T47D (cell line): ENCODE measurements around the gene BRS3.

ENCODE experiments used
- DNase-seq, 2 experiments: peaks; one replicate each; pipeline versions ENCODE4 v3.0.0 to v3.0.0-alpha.2; 2011 to 2012; ENCODE audit warnings: low read depth in 1 of 2, low spot score in 1 of 2
- JUND ChIP-seq: IDR thresholded peaks from 2 replicates; pipeline ENCODE4 v1.6.1; 2012; ENCODE audit warnings: low read depth
- in situ Hi-C: cut with HindIII; loops from 2 replicates; pipeline ENCODE4 v1.10.0; 2016; ENCODE audit warnings: low sequenced_read_pairs, low pct_unique_long_range_greater_than_20kb

Gene BRS3

GRCh38 chrX:136519069-136519468 is 31.3 kb downstream of the BRS3 start:
- TF ChIP-seq JUND: no peak
- peak in 1 of 2 experiments; percentile 2 for DNase-seq
- in situ Hi-C loops: no loop called here

- TF ChIP-seq JUND: no peak
- in situ Hi-C loops: no loop called here
- no peak for DNase-seq
Observed at GRCh38 chrX:136523770-136524169, 36.0 kb downstream of the BRS3 start.

- TF ChIP-seq JUND: no peak
- in situ Hi-C loops: no loop called here
- peak in 1 of 2 experiments; percentile 44 for DNase-seq
Observed at GRCh38 chrX:136525738-136526606, 38.2 kb downstream of the BRS3 start.

GRCh38 chrX:136528645-136529315 is 41.0 kb downstream of the BRS3 start:
- in situ Hi-C loops: no loop called here
- no peak for TF ChIP-seq JUND
- DNase-seq: peak in 1 of 2 experiments; percentile 68

- TF ChIP-seq JUND: no peak
- in situ Hi-C loops: no loop called here
- no peak for DNase-seq
Observed at GRCh38 chrX:136529795-136530194, 42.0 kb downstream of the BRS3 start.

- TF ChIP-seq JUND: no peak
Observed at GRCh38 chrX:136531951-136532350, 44.2 kb downstream of the BRS3 start, which contains the start of gene VGLL1. TSS of gene VGLL1 (plus strand) at chrX:136532215. CDS start at chrX:136536021, 3,806 bp downstream.

GRCh38 chrX:136534131-136534530 is 46.4 kb downstream of the BRS3 start:
- TF ChIP-seq JUND: no peak
- peak in 1 of 2 experiments; percentile 4 for DNase-seq
- in situ Hi-C loops: no loop called here

More at GRCh38 chrX:136531951-136532350, 44.2 kb downstream of the BRS3 start, which contains the start of gene VGLL1:
- in situ Hi-C loops: no loop called here
- peak in 1 of 2 experiments; percentile 49 for DNase-seq

GRCh38 chrX:136538811-136539210 is 51.1 kb downstream of the BRS3 start:
- TF ChIP-seq JUND: no peak
- in situ Hi-C loops: no loop called here
- DNase-seq: no peak

- no peak for TF ChIP-seq JUND
- DNase-seq: no peak
- in situ Hi-C loops: no loop called here
Observed at GRCh38 chrX:136540226-136540625, 52.5 kb downstream of the BRS3 start.

- no peak for DNase-seq
- in situ Hi-C loops: no loop called here
- TF ChIP-seq JUND: no peak
Observed at GRCh38 chrX:136541294-136541693, 53.5 kb downstream of the BRS3 start.

- in situ Hi-C loops: no loop called here
- no peak for TF ChIP-seq JUND
- DNase-seq: no peak
Observed at GRCh38 chrX:136542281-136542680, 54.5 kb downstream of the BRS3 start.
